ENCODE results near the gene PDAP1. TPM values are rescaled to one million over a fixed set of nuclear protein-coding genes. Genes with fewer than 3 reads are reported as not detected.
A peak's percentile ranks its signal among the peaks of the same experiment; 100 is the strongest.
"Not testable (repeated sequence)": the region's sequence is repeated elsewhere in the genome, so short reads cannot be mapped to it uniquely, and the experiment has no call there.

PDAP1 gene
- total RNA-seq, 4 donors from 2014 or later: 64.8 to 81.8 (median 73.9) TPM

DNA sequence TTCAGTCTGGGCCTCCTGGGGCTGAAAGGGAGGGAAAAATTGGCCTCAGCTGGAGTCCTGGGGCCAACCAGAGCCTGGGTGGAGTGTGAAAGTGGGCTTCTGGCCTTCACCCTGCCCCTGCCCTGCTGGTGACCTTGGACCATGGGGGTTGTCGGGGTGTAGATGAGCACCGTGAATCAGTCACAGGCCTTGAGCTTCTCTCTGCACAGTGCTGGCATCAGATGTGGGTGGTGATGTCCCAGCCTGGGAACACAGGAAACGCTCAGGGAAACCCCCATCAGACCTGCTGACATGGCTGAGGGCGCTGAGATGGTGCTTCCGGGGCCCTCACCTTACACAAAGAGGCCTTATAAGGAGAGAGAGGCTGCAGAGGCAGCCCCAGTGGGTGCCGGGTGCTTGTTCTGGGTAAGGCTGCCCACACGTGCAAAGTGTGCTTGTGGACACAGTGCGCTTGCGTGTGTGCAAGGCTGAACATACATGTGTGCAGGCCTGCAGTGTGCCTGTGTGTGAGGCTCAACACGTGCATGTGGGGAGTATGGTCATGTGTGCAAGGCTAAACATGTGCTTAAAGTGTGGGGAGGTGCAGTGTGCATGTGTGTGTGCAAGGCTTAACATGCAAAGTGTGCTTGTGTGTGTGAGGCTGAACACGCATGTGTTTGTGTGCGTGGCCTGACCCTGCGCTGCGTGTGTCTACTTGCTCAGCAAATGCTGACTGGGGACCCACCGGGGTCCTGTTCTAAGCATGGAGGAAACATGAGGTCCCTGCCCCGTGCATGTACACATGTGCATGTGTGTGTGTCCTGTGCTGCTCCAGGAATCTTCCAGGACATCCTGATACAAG, 27.4 kb downstream of the PDAP1 start:
- DNase-seq (ENCODE audit: low spot score in 2 of 2): peak in 1 of 2 donors; percentile 42
- intact Hi-C loops (cut with DNase I; ENCODE audit: low total_unique reads): no loop called here
- WGBS, 2 donors: 62 to 64% methylated on average over 15 to 16 of the region's 16 CpGs
- no peak overlapping the region for H3K4me3 ChIP-seq (ENCODE audit: low read depth, poor library complexity, severe bottlenecking)
- TF ChIP-seq, protein P1, sequence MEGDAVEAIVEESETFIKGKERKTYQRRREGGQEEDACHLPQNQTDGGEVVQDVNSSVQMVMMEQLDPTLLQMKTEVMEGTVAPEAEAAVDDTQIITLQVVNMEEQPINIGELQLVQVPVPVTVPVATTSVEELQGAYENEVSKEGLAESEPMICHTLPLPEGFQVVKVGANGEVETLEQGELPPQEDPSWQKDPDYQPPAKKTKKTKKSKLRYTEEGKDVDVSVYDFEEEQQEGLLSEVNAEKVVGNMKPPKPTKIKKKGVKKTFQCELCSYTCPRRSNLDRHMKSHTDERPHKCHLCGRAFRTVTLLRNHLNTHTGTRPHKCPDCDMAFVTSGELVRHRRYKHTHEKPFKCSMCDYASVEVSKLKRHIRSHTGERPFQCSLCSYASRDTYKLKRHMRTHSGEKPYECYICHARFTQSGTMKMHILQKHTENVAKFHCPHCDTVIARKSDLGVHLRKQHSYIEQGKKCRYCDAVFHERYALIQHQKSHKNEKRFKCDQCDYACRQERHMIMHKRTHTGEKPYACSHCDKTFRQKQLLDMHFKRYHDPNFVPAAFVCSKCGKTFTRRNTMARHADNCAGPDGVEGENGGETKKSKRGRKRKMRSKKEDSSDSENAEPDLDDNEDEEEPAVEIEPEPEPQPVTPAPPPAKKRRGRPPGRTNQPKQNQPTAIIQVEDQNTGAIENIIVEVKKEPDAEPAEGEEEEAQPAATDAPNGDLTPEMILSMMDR (IDR thresholded peaks at IDR 0.05): no peak
- no peak for TF ChIP-seq POLR2A (IDR thresholded peaks at IDR 0.05)

DNA sequence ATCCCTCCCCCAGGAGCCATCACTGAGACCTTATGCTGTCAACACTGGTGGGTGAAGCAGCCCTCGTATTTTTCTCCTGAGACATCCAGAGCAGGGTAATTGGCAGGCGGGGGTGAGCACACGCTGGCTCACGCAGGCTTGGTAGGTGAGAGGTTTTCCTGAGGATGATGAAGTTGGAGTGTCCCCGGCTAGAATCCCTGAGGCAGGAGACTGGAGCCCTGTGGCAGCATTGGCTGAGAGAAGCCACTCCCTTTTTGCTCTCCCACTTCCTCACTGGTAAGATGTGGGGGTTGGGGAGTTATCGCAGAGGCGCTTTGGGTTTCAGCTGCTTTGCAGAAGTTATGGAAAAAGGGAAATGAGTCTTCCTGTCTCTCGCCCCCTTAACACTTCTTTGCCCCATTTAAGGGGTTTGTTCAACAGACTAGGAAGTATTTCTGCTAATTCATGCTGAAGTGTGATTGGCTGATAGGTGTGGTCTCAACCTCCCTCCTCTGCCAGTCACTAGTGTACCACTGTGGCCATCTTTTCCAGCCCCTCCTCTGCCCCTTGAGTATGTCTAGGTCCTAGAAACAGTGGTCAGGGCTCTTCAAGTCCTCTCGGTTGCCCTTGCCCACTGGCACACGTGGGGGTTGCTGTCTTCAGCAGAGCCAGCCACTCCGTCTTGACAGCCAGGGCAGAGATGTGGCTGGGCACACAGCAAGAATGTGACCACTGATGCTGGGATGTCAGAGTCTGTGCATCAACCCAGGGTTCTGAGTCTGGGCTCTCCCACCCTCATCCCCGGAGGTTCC, 28.2 kb downstream of the PDAP1 start:
- 33 to 37% methylated on average over 11 to 12 of the region's 12 CpGs for WGBS, 2 donors
- intact Hi-C loops (cut with DNase I; ENCODE audit: low total_unique reads): no loop called here
- H3K4me3 ChIP-seq (ENCODE audit: low read depth, poor library complexity, severe bottlenecking): no peak overlapping the region
- no peak for TF ChIP-seq POLR2A (IDR thresholded peaks at IDR 0.05)
- TF ChIP-seq, protein P1 (IDR thresholded peaks at IDR 0.05): no peak
- peak in 1 of 2 donors; percentile 47 for DNase-seq (ENCODE audit: low spot score in 2 of 2)

DNA sequence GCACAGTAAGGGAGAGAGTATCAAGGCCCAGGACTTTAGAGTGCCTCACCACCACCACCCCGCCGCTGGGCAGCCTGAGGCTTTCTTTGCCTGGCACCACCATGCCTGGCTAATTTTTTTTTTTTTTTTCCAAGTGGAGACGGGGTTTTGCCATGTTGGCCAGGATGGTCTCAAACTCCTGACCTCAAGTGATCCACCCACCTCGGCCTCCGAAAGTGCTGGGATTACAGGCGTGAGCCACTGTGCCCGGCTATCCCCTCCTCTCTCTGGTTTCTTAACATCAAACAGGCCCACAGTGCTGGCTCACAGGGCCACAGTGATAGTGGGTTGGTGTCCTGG, 28.7 kb downstream of the PDAP1 start:
- H3K4me3 ChIP-seq (ENCODE audit: low read depth, poor library complexity, severe bottlenecking); intact Hi-C loops (cut with DNase I; ENCODE audit: low total_unique reads); DNase-seq (ENCODE audit: low spot score in 2 of 2): not testable (repeated sequence)
- 18 to 26% methylated on average over 7 of the region's 7 CpGs for WGBS, 2 donors

DNA sequence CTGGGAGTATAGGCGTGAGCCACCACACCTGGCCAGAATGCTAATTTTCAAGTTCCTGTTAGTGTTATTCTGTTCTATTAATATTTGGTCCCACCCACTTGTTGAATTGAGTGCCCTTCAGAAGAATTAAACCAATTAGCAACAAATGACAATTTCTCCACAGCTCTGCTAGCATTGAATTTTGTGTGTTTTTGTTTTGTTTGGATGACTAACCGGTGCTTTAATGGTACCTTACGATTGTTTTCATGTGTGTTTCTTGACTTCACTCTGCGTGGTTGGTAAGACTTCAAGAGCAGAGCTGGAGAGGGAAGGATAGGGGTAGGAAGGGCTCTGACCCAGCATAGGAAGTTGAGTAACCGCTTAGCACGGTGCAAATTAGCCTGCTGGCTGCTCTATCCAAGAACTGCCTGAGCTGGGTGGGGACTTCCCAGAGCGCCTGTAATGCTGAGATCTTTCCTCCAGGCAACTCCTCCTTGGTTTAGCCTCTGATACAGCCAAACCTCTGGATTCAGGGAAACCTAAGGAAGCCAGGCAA, 29.3 kb downstream of the PDAP1 start:
- peak; percentile 84 to 91 for DNase-seq (ENCODE audit: low spot score in 2 of 2)
- no peak for TF ChIP-seq POLR2A (IDR thresholded peaks at IDR 0.05)
- TF ChIP-seq, protein P1 (IDR thresholded peaks at IDR 0.05): no peak
- 5% methylated on average over 7 of the region's 7 CpGs for WGBS, 2 donors
- no peak overlapping the region for H3K4me3 ChIP-seq (ENCODE audit: low read depth, poor library complexity, severe bottlenecking)
- intact Hi-C loops (cut with DNase I; ENCODE audit: low total_unique reads): no loop called here

DNA sequence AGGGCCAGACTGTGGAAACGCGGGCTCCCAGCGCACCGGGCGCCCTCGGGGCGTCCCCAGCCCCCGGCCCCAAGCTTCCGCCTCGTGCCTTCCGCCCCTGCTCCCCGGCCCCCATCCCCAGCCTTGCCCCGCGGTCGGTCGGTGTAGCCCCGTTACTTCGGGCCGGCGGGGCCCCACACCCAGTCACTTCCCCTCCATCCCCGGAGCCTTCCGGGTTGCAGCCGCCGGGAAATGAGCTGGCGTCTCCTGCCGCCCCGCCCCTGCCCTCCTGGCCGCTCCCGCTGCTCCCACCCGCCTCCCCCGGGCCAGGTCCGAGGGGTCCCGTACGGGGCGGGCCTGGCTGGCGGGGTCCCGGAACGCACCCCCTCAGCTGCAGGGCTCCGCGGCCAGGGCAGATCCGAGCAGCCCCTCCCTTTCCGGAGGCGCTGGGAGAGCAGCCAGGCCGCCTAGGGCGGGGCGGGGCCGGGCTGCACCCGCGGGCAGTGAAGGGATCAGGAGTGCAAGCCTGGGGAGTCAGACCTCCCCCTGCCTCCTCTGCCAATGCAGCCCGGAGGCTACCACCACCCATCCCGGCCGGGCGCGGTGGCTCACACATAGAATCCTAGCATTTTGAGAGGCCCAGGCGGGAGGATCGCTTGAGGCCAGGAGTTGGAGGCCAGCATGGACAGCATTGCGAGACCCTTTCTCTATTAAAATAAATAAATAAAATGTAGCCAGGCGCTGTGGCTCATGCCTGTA, 33.2 kb downstream of the PDAP1 start:
- no peak for TF ChIP-seq POLR2A (IDR thresholded peaks at IDR 0.05)
- TF ChIP-seq, protein P1 (IDR thresholded peaks at IDR 0.05): no peak
- DNase-seq (ENCODE audit: low spot score in 2 of 2): peak; percentile 49 to 95
- H3K4me3 ChIP-seq (ENCODE audit: low read depth, poor library complexity, severe bottlenecking): peak overlapping the region; percentile 69
- intact Hi-C loops (cut with DNase I; ENCODE audit: low total_unique reads): no loop called here
- WGBS, 2 donors: 7% methylated on average over 17 to 33 of the region's 58 CpGs

Measured in lower leg skin (tissue), 4 donors.